ENCODE data around the gene ACSL5. TPM values are rescaled to one million over a fixed set of nuclear protein-coding genes. Genes with fewer than 3 reads are reported as not detected.
A peak's percentile ranks its signal among the peaks of the same experiment; 100 is the strongest.

ACSL5 gene, protein sequence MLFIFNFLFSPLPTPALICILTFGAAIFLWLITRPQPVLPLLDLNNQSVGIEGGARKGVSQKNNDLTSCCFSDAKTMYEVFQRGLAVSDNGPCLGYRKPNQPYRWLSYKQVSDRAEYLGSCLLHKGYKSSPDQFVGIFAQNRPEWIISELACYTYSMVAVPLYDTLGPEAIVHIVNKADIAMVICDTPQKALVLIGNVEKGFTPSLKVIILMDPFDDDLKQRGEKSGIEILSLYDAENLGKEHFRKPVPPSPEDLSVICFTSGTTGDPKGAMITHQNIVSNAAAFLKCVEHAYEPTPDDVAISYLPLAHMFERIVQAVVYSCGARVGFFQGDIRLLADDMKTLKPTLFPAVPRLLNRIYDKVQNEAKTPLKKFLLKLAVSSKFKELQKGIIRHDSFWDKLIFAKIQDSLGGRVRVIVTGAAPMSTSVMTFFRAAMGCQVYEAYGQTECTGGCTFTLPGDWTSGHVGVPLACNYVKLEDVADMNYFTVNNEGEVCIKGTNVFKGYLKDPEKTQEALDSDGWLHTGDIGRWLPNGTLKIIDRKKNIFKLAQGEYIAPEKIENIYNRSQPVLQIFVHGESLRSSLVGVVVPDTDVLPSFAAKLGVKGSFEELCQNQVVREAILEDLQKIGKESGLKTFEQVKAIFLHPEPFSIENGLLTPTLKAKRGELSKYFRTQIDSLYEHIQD
- total RNA-seq = 64.2 and 66.1 TPM in 2 replicates

- DNase-seq = no peak
Measured at GRCh38 chr10:112373912-112374338, at the start of gene ACSL5. Gene ACSL5 (plus strand): TSS chr10:112374116. CDS start chr10:112394947, 20,831 bp downstream.

- DNase-seq = no peak
Measured at GRCh38 chr10:112327678-112328077, 46.2 kb upstream of the ACSL5 start.

DNA sequence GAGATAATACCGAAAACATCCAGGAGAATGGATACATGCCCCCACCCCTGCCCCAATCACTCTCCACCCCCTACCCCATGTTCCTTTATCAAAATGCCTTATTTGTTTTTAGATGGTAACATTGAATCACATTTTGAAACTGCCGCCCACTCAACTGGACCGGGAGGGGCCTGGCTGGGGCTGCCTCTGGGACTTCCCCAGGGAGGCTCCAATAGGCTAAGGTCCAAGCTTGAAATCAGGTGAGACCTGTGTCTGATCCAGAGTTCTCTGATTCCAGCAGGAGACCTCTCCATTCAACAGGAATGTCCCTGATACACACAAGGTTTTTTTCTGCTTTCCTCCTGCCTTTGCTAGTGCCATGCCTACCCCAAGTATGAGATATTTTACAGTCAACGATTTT, 43.8 kb upstream of the ACSL5 start:
- DNase-seq = no peak

GRCh38 chr10:112330607-112331160, 43.2 kb upstream of the ACSL5 start:
- DNase-seq = no peak

GRCh38 chr10:112332022-112332421, 41.9 kb upstream of the ACSL5 start:
- no peak for DNase-seq

DNA sequence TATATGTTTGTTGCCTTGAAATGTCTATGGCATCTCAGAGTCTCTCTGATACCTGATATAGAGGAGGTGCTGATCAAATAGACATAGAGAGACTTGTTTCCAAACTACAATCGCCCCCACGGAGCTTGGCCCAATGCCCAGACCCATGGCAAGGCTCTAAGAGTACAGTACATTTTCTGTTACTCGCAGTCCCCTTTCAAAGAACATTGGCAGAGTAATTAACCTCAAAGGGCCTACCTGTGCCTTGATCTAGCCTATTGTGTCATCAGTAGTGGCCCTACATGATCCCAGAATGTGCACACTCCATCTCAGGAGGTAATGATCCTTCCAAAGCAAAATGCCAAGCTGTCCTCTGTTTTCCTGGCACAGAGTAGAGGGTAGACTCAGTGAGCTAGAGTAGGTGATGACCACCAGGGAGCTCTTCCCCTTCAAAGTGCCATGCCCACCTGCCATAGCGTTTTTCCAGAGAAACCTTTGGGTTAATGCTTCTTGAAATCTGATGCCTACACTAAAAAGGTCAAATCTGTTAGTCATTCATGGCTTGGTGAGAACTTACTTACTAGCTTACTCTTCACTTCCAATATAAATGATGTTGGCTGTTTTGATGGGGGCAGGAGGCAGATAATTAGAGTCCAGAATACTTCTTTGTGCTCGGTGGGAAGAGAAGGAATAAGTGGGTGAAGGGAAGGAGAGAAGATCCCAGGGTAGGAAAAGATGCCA, 41.2 kb upstream of the ACSL5 start:
- no peak for DNase-seq

- no peak for DNase-seq
Measured at GRCh38 chr10:112333452-112333851, 40.5 kb upstream of the ACSL5 start.

DNA sequence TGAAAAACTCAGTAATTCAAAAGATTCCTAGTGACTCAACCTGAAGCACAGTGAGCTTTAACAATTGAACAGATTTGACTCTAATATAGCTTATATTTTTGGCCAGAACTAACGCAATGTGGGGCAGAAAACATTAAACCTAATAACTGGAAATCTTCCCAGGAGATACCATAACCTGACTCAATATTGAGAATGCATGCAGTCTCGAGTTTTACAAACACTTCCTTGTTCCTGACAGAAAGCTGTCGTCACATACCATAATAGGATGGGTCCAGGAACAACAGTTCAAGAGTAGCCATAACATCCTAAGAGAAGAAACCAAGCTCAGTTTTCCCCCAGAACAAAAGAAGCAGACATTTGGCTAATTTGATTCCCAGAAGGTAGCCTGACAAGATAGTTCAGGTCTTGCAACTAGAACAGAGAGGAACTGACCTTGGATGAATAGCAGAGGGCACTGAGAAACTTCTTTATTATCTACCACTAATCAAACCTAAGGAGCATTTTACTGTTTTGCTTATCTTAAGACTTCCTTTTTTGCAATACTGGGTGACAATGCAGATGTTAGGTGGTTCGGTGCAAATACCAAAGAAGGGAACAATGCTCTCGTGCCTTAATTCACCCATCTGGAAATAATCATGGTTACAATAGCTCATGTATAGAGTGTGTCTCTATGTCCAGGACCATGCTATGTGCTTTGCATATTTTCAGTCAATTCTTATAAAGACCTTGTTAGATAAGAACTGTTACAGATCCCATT, 38.6 kb upstream of the ACSL5 start:
- no peak for DNase-seq

- no peak for DNase-seq
Measured at GRCh38 chr10:112335868-112336265, 38.0 kb upstream of the ACSL5 start.

GRCh38 chr10:112336556-112337201, 37.2 kb upstream of the ACSL5 start:
- no peak for DNase-seq

GRCh38 chr10:112338957-112339356, 35.0 kb upstream of the ACSL5 start:
- DNase-seq = no peak

DNA sequence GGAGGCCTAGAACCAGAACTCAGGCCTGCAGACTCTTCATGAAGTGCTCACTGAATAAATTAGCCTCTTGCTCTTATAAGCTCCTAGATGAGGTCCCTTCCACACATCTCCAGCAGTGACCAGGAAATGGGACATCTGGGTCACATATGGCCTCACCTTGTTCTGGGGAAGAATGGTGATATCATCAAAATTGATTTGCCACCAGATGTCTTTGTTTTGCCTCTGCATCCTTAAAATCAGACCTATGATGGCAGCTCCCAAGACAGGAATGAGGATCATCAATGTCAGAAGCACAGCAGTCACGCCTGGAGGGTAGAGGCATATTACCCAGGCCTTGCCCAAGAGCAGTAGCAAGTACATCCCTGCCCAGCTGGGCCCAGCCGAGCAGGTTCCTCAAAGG, 33.3 kb upstream of the ACSL5 start:
- no peak for DNase-seq

GRCh38 chr10:112343056-112343806, 30.7 kb upstream of the ACSL5 start:
- DNase-seq = peak; percentile 30

GRCh38 chr10:112344261-112344660, 29.7 kb upstream of the ACSL5 start:
- no peak for DNase-seq

DNA sequence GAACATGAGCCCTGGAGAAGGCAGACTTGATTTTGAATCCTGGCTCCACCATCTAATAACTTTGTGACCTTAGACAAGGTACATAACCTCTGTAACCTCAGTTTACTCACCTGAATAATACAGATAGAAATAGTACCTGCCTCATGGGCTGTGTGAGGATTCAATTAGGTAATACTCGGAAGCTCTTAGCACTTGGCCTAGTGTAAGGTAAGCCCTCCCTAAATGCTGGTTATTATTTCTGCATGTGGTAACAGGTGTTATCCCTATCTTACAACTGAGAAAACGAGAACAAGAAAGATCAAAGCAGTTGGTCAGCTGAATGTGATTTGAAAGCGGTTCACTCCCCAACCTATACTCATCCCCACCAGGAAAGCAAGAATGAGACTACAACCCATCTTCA, 28.7 kb upstream of the ACSL5 start:
- no peak for DNase-seq

DNA sequence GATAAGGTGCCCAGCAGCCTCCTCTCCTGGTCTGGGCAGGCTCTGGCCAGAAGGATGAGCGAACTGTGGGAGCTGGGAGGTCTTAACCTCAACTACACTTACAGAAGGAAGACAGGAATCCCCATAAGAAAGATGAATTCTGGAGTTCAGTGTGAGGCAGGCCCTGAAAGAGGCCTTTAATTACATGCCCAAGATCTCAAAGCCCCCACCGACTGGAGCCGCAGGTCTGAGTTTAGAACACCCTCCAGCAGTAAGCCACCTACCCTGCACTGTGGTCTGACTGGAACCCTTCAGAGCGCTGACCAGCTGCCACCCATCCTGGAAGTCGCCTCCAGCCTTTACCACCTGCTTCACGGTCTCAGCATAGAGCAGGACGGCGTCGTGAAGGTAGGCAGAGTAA, 28.2 kb upstream of the ACSL5 start:
- DNase-seq = no peak

GRCh38 chr10:112346774-112347173, 27.1 kb upstream of the ACSL5 start:
- no peak for DNase-seq

DNA sequence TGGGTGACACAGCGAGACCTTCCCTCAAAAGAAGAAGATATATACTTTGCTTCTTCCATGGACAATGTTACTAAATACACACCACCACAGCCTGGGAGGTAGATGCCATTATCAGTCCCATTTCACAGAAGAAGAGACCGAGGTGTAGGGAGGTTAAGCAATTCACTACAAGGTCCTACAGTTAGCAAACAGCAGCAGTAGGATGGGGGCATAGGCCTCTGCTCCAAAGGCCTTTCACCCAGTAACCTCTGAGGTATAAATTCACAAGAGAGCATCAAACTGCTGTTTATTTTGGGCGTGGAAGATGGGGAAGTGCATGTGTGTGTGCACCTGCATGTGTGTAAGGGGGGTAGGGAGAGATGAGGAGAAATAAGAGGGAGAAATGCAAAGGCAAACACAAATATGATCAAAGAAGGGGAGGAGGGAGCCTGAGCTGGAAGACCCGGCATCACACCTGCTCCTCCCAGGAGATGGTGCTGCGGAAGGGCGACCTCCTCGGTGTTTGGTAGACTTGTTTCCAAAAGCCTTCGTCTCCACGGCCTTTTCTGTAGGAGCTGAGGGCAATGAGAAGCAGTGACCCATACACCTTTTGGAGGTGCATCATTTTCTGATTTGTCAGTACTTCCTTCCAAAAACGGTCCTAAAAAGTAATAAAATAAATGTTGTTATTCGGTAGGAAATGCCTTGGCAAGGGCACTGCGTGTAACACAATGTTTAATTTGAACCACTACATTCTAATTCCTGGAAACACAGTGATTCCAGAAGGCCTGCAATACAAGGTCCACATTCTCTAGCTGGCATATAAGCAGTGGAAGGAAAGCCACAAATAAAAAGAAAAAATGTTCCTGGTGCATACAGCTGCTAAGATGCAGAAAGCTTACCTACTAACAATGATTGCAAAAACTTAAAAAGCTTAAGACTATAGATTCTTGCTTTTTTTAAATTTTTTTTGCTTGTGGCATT, 25.9 kb upstream of the ACSL5 start:
- DNase-seq = no peak

DNA sequence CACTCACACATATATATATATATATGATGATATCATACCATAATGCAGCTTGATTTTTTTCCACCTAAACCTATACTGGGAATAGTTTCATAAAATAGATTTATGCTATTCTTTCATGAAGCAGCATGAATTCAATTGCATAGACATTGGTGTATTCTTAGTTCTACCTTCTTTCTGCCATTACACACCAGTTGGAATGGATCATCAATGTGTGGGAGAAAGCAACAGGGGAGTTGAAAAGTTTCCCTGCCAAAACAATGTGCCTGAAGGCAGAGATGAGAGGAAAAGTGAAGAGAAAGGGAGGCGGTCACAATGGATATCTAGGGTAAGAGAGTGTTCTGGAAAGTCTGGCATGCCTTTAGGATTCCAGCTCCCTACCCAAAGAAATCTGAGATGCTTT, 25.2 kb upstream of the ACSL5 start:
- no peak for DNase-seq

Measured in dermis blood vessel endothelial cell (primary cell).